HEK293T (cell line): Measurements from ENCODE around the gene TIMMDC1.

Source experiments
- CTCF ChIA-PET: fragments of 350-600 bp; formaldehyde crosslinking; extraction: SDS; loops from one replicate; lab custom pipeline; 2021; ENCODE audit warnings: antibody characterized with exemption, inconsistent platforms; lab: Yijun Ruan, JAX
- POLR2A ChIA-PET: fragments of 350-600 bp; formaldehyde crosslinking; extraction: SDS; loops from one replicate; lab custom pipeline; 2020; ENCODE audit warnings: antibody characterized with exemption, inconsistent platforms; lab: Yijun Ruan, JAX
- DNase-seq: peaks from one replicate; pipeline ENCODE4 v3.0.0; 2012; ENCODE audit warnings: mixed read lengths; ENCODE audit errors: extremely low spot score
- ARNT ChIP-seq: fragments of 450-650 bp; IDR thresholded peaks from 2 replicates; pipeline ENCODE4 v1.6.1; 2017; ENCODE audit warnings: mild to moderate bottlenecking
- BHLHE40 ChIP-seq: fragments of 450-650 bp; IDR thresholded peaks from 2 replicates; pipeline ENCODE4 v1.6.1; 2016; ENCODE audit warnings: mild to moderate bottlenecking, moderate library complexity, borderline replicate concordance
- CTBP1 ChIP-seq: fragments of 450-650 bp; IDR thresholded peaks from 2 replicates; pipeline ENCODE4 v1.6.1; 2016; ENCODE audit warnings: borderline replicate concordance
- ELF4 ChIP-seq: fragments of 450-650 bp; IDR thresholded peaks from 2 replicates; pipeline ENCODE4 v1.6.1; 2017; ENCODE audit warnings: antibody characterized with exemption
- FOXA1 ChIP-seq: fragments of 450-650 bp; IDR thresholded peaks from 2 replicates; pipeline ENCODE4 v1.6.1; 2016; ENCODE audit warnings: mild to moderate bottlenecking
- FOXK2 ChIP-seq: fragments of 450-650 bp; IDR thresholded peaks from 2 replicates; pipeline ENCODE4 v1.6.1; 2016; ENCODE audit warnings: mild to moderate bottlenecking
- FOXM1 ChIP-seq: fragments of 450-650 bp; IDR thresholded peaks from 2 replicates; pipeline ENCODE4 v1.6.1; 2017; ENCODE audit warnings: mild to moderate bottlenecking, borderline replicate concordance
- HDGF ChIP-seq: fragments of 450-650 bp; IDR thresholded peaks from 2 replicates; pipeline ENCODE4 v1.6.1; 2017; ENCODE audit warnings: antibody characterized with exemption, borderline replicate concordance
- L3MBTL2 ChIP-seq: fragments of 450-650 bp; conservative IDR thresholded peaks from 2 replicates; pipeline ENCODE4 v1.6.1; 2016; ENCODE audit warnings: mild to moderate bottlenecking
- LEF1 ChIP-seq: fragments of 450-650 bp; IDR thresholded peaks from 2 replicates; pipeline ENCODE4 v1.6.1; 2017; ENCODE audit warnings: mild to moderate bottlenecking, borderline replicate concordance
- NFRKB ChIP-seq: fragments of 450-650 bp; IDR thresholded peaks from 2 replicates; pipeline ENCODE4 v1.6.1; 2016; ENCODE audit warnings: mild to moderate bottlenecking, moderate library complexity
- SP1 ChIP-seq: fragments of 450-650 bp; IDR thresholded peaks from 2 replicates; pipeline ENCODE4 v1.6.1; 2017
- SUZ12 ChIP-seq: fragments of 450-650 bp; IDR thresholded peaks from 2 replicates; pipeline ENCODE4 v1.6.1; 2016; ENCODE audit warnings: mild to moderate bottlenecking
- TARDBP ChIP-seq: fragments of 450-650 bp; IDR thresholded peaks from 2 replicates; pipeline ENCODE4 v1.6.1; 2016
- ZNF384 ChIP-seq: fragments of 450-650 bp; IDR thresholded peaks from 2 replicates; pipeline ENCODE4 v1.6.1; 2016
- TF ChIP-seq, protein P1 (sequence below): fragments of 450-650 bp; IDR thresholded peaks from 2 replicates; pipeline ENCODE4 v1.6.1; 2016

The TIMMDC1 gene

GRCh38 chr3:119514637-119515036 is 16.3 kb downstream of the TIMMDC1 start:
- ChIA-PET POLR2A (no interaction called here), CTCF (no interaction called here)
- DNase-seq, result no peak
- TF ChIP-seq FOXM1 (no peak), NFRKB (no peak), LEF1 (no peak), ELF4 (no peak), BHLHE40 (no peak), L3MBTL2 (no peak), FOXA1 (no peak), SP1 (no peak), FOXK2 (no peak), HDGF (no peak), ZNF384 (no peak), TARDBP (no peak), ARNT (no peak), SUZ12 (no peak), CTBP1 (no peak)
- TF ChIP-seq, protein P1, sequence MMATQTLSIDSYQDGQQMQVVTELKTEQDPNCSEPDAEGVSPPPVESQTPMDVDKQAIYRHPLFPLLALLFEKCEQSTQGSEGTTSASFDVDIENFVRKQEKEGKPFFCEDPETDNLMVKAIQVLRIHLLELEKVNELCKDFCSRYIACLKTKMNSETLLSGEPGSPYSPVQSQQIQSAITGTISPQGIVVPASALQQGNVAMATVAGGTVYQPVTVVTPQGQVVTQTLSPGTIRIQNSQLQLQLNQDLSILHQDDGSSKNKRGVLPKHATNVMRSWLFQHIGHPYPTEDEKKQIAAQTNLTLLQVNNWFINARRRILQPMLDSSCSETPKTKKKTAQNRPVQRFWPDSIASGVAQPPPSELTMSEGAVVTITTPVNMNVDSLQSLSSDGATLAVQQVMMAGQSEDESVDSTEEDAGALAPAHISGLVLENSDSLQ, result no peak

DNA sequence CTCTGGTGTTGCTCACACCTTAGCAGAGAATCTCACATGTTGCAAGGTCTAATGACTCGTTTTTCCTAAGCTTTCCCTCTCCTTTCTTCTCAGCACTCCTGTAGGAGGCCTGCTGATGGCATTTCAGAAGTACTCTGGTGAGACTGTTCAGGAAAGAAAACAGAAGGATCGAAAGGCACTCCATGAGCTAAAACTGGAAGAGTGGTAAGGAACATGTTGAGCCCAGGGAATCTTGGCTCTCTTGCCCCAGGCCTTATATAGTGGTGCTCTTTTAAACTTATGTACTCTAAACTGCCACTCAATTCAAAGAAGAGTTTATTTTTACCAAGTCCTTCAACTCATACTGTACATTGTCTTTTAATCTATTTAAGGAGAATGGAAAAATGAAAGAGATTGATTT is 18.8 kb downstream of the TIMMDC1 start:
- ChIA-PET POLR2A (no interaction called here), CTCF (interaction anchor here (0.6 kb wide), 1 partner anchor 1050 kb away, joined by 3 read pairs; no protein-coding TSS in a partner anchor)
- TF ChIP-seq HDGF (no peak), NFRKB (no peak), L3MBTL2 (no peak), FOXA1 (no peak), SP1 (no peak), CTBP1 (no peak), LEF1 (no peak), FOXK2 (no peak), TARDBP (no peak), SUZ12 (no peak), ARNT (no peak), FOXM1 (no peak), ELF4 (no peak), ZNF384 (no peak), BHLHE40 (no peak)
- TF ChIP-seq, protein P1, result no peak
- DNase-seq, result no peak

DNA sequence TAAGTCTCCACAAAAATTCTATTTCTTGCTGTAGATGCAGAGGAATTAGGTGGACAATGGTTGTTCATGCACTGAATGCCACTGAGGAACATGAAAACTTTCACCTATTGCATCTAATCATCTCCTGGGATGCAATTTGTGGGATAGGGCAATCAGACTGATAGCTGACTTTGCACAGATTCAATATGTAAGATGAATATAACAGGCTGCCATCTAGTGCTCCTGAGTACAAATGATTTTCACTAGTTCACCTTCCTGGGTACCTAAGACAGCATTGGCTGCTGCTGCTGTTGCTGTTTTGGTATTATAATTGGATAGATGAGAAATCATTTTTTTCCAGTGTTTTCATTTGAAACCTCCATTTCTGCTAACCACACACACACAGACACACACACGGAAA is 19.7 kb downstream of the TIMMDC1 start:
- TF ChIP-seq SUZ12 (no peak), TARDBP (no peak), ELF4 (no peak), HDGF (no peak), NFRKB (no peak), L3MBTL2 (no peak), BHLHE40 (no peak), LEF1 (no peak), FOXK2 (no peak), ZNF384 (no peak), CTBP1 (no peak), ARNT (no peak), SP1 (no peak), FOXA1 (no peak), FOXM1 (no peak)
- TF ChIP-seq, protein P1, result no peak
- no peak for DNase-seq
- ChIA-PET POLR2A (no interaction called here), CTCF (no interaction called here)

DNA sequence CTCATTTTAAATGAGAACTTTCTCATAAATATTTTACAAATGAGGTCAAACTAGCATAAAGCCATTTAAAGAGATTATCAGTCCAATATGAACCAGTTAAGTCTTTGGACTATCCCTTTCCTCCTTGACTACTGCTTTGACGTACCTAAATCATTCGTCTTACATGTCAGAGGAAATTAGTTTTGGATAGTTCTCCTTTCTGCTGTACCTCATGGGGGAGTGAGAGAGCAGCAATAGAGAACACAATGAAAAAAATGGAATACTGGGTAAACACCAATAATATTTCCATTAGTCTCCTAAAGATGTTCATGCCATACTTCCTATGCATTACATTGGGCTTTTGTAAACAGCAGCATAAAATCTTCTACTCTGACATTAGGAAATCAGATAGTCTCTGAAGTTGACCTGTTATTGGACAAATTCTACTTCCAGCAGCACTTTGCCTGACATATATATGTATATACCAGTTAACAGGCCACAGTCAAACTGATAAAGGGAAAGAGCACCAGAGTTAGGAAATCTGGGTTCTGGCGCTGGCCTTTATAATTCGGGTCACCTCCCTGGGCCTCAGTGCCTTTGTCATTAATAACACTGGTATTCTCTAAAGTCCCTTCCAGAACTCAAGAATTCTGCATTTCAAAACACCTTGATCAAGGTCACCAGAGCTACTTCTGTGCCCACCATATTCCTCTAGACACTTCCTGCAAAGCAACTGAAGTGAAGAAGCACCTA is 26.8 kb downstream of the TIMMDC1 start:
- ChIA-PET POLR2A (no interaction called here), CTCF (no interaction called here)
- TF ChIP-seq, protein P1, result peak; percentile 45; the same call in 1 of the 2 replicates
- no peak for TF ChIP-seq LEF1
- DNase-seq, result no peak

DNA sequence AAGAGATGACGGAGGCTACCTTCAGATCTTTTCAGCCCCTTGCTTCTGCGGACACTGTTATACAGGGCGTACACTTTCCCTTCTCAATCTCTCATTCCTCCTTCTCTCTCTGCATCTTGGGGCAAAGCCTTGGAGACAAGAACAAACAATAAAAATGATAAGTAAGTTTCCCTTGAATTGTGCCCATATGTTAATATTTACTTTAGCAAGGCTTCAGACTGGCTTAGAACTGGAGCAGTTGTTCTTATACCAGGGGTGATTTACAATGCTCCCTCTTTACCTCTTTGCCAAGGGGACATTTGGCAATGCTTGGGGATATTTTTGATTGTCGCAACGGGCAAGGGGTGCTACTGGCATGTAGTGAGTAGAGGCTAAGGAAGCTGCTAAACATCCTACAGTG is 29.4 kb downstream of the TIMMDC1 start:
- POLR2A ChIA-PET, result no interaction called here
- CTCF ChIA-PET, result no interaction called here
- no peak for DNase-seq
- TF ChIP-seq ELF4 (no peak), ZNF384 (no peak), LEF1 (no peak), NFRKB (no peak), TARDBP (no peak), FOXK2 (no peak), BHLHE40 (no peak), L3MBTL2 (no peak), FOXA1 (no peak)
- TF ChIP-seq, protein P1, result no peak
